Suprapubic skin (tissue), 3 donors: ENCODE data around the gene PYGB.

Experiments used
- EP300 ChIP-seq: sonication (generic); formaldehyde crosslinking; IDR thresholded peaks from one replicate; pipeline ENCODE4 v1.6.1; 2017; ENCODE audit warnings: antibody characterized with exemption
- POLR2A ChIP-seq, 2 donors: fragments of 450-650 bp; IDR thresholded peaks; one replicate each; pipeline ENCODE4 v1.6.1; 2017; ENCODE audit warnings: antibody characterized with exemption in 2 of 2, mild to moderate bottlenecking in 2 of 2, moderate library complexity in 2 of 2
- TF ChIP-seq, protein P1 (sequence below), 2 donors: fragments of 200-600 bp in 1 of 2; fragments of 450-650 bp in 1 of 2; sonication (generic) in 1 of 2; IDR thresholded peaks; one replicate each; pipeline ENCODE4 v1.5.1; 2016 to 2019; ENCODE audit warnings: antibody characterized with exemption in 2 of 2, mild to moderate bottlenecking in 1 of 2, moderate library complexity in 1 of 2

- TF ChIP-seq, protein P1, sequence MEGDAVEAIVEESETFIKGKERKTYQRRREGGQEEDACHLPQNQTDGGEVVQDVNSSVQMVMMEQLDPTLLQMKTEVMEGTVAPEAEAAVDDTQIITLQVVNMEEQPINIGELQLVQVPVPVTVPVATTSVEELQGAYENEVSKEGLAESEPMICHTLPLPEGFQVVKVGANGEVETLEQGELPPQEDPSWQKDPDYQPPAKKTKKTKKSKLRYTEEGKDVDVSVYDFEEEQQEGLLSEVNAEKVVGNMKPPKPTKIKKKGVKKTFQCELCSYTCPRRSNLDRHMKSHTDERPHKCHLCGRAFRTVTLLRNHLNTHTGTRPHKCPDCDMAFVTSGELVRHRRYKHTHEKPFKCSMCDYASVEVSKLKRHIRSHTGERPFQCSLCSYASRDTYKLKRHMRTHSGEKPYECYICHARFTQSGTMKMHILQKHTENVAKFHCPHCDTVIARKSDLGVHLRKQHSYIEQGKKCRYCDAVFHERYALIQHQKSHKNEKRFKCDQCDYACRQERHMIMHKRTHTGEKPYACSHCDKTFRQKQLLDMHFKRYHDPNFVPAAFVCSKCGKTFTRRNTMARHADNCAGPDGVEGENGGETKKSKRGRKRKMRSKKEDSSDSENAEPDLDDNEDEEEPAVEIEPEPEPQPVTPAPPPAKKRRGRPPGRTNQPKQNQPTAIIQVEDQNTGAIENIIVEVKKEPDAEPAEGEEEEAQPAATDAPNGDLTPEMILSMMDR (IDR thresholded peaks at IDR 0.05): no peak
- TF ChIP-seq POLR2A (IDR thresholded peaks at IDR 0.05) (no peak), EP300 (peak; percentile 50)
Measured at GRCh38 chr20:25273541-25274358, 25.9 kb downstream of the PYGB start.
